Activated naive CD8-positive, alpha-beta T cell treated with anti-CD3 and anti-CD28 coated beads, Interleukin-2, amount 10 ng/mL, durations not matched to agents 7 days and 5 days (primary cell): ENCODE measurements around the gene POLD4. TPM values are rescaled to one million over a fixed set of nuclear protein-coding genes. Genes with fewer than 3 reads are reported as not detected.

ENCODE experiments used
- ATAC-seq: fragments of 150-1000 bp; cut with Tn5 transposase; one replicate; pipeline ENCODE4 v1.10.0; 2021; ENCODE audit warnings: low read depth, moderate library complexity
- POLR2A ChIA-PET: fragments of 350-600 bp; sonication (Branson Sonifier 250); formaldehyde crosslinking; loops from one replicate; lab custom pipeline; 2021; ENCODE audit warnings: antibody characterized with exemption; lab: Charles Lee
- DNase-seq: peaks from one replicate; pipeline ENCODE4 v3.0.0; 2021
- H3K27ac Mint-ChIP-seq: one replicate; pipeline ENCODE4 v1.8.0; 2022; ENCODE audit warnings: mild to moderate bottlenecking, mixed read lengths
- H3K27me3 Mint-ChIP-seq: one replicate; pipeline ENCODE4 v1.8.0; 2022; ENCODE audit warnings: mild to moderate bottlenecking, moderate library complexity, mixed read lengths
- H3K36me3 Mint-ChIP-seq: one replicate; pipeline ENCODE4 v1.8.0; 2021; ENCODE audit warnings: mild to moderate bottlenecking, mixed read lengths
- H3K4me1 Mint-ChIP-seq: one replicate; pipeline ENCODE4 v1.8.0; 2021; ENCODE audit warnings: mixed read lengths
- H3K4me3 Mint-ChIP-seq: one replicate; pipeline ENCODE4 v1.8.0; 2022; ENCODE audit warnings: mild to moderate bottlenecking, moderate library complexity, mixed read lengths
- H3K9me3 Mint-ChIP-seq: one replicate; pipeline ENCODE4 v1.8.0; 2021; ENCODE audit warnings: mixed read lengths
- total RNA-seq, 2 experiments: library from RNA; stranded (reverse); gene quantifications; one replicate each; pipeline ENCODE4 v1.2.3, GENCODE V29; 2021

Gene POLD4
- total RNA-seq, 2 experiments from 2014 or later = 73.2 to 78.2 TPM

- POLR2A ChIA-PET = interaction anchor here (0.6 to 4.7 kb wide), 11 partner anchors 9 to 171 kb away, joined by 3 to 28 read pairs (median 6); partner anchors contain the start of genes POLD4, PPP1CA and RAD9A
- Mint-ChIP-seq H3K4me3 (no peak overlapping the region), H3K9me3 (no peaks in the 10 kb centered on the region), H3K27ac (no peak overlapping the region), H3K36me3 (no peaks in the 10 kb centered on the region), H3K27me3 (peaks cover 13% of the 10 kb centered on the region), H3K4me1 (peaks cover 7% of the 10 kb centered on the region)
- ATAC-seq (peak; percentile 89), DNase-seq (peak; percentile 84)
These were observed 29.2 kb upstream of the POLD4 start for GRCh38 chr11:67382276-67383136.

GRCh38 chr11:67381244-67381972 lies 28.1 kb upstream of the POLD4 start:
- Mint-ChIP-seq H3K36me3 (no peaks in the 10 kb centered on the region), H3K27me3 (peaks cover 22% of the 10 kb centered on the region), H3K27ac (peak overlapping the region; percentile 8), H3K4me3 (no peak overlapping the region), H3K9me3 (no peaks in the 10 kb centered on the region), H3K4me1 (peaks cover 7% of the 10 kb centered on the region)
- no peak for ATAC-seq
- POLR2A ChIA-PET = interaction anchor here (0.7 to 4.7 kb wide), 10 partner anchors 10 to 229 kb away, joined by 4 to 28 read pairs (median 6); partner anchors contain the start of genes POLD4 and RAD9A
- DNase-seq = no peak

- Mint-ChIP-seq H3K4me3 (no peak overlapping the region), H3K9me3 (no peaks in the 10 kb centered on the region), H3K36me3 (no peaks in the 10 kb centered on the region), H3K27me3 (peaks cover 27% of the 10 kb centered on the region), H3K4me1 (peaks cover 15% of the 10 kb centered on the region), H3K27ac (no peak overlapping the region)
- ATAC-seq (no peak), DNase-seq (no peak)
- POLR2A ChIA-PET = interaction anchor here (0.8 to 4.7 kb wide), 2 partner anchors 26 to 29 kb away, joined by 3 to 28 read pairs; partner anchors contain the start of gene POLD4
These were observed 26.0 kb upstream of the POLD4 start for GRCh38 chr11:67379061-67380058.

GRCh38 chr11:67378544-67378943 lies 25.2 kb upstream of the POLD4 start:
- ATAC-seq (no peak), DNase-seq (no peak)
- peaks cover 33% of the 10 kb centered on the region for H3K27me3 Mint-ChIP-seq
- POLR2A ChIA-PET = interaction anchor here (4.7 kb wide), 1 partner anchor 25 kb away, joined by 28 read pairs; the partner anchor contains the start of gene POLD4
- no peaks in the 10 kb centered on the region for H3K9me3 Mint-ChIP-seq
- no peaks in the 10 kb centered on the region for H3K36me3 Mint-ChIP-seq
- H3K4me3 Mint-ChIP-seq = no peak overlapping the region
- peaks cover 21% of the 10 kb centered on the region for H3K4me1 Mint-ChIP-seq
- H3K27ac Mint-ChIP-seq = peak overlapping the region; percentile 46

- DNase-seq (no peak), ATAC-seq (no peak)
- H3K27me3 Mint-ChIP-seq = peaks cover 33% of the 10 kb centered on the region
- H3K36me3 Mint-ChIP-seq = no peaks in the 10 kb centered on the region
- POLR2A ChIA-PET = interaction anchor here (1.7 to 2.6 kb wide), 2 partner anchors 9 to 24 kb away, joined by 6 to 13 read pairs; partner anchors contain the start of gene POLD4
- H3K27ac Mint-ChIP-seq = no peak overlapping the region
- no peak overlapping the region for H3K4me3 Mint-ChIP-seq
- H3K4me1 Mint-ChIP-seq = peaks cover 20% of the 10 kb centered on the region
- no peaks in the 10 kb centered on the region for H3K9me3 Mint-ChIP-seq
These were observed 23.8 kb upstream of the POLD4 start for GRCh38 chr11:67376873-67377808.

- H3K9me3 Mint-ChIP-seq = no peaks in the 10 kb centered on the region
- H3K4me1 Mint-ChIP-seq = peaks cover 26% of the 10 kb centered on the region
- no peaks in the 10 kb centered on the region for H3K36me3 Mint-ChIP-seq
- no peak for DNase-seq
- ATAC-seq = no peak
- H3K27me3 Mint-ChIP-seq = peaks cover 40% of the 10 kb centered on the region
- POLR2A ChIA-PET = interaction anchor here (1.3 to 2.6 kb wide), 3 partner anchors 10 to 23 kb away, joined by 3 to 13 read pairs (median 6); partner anchors contain the start of genes POLD4 and RAD9A
- H3K27ac Mint-ChIP-seq = no peak overlapping the region
- H3K4me3 Mint-ChIP-seq = no peak overlapping the region
These were observed 22.9 kb upstream of the POLD4 start for GRCh38 chr11:67376063-67376820.

GRCh38 chr11:67375320-67376055 lies 22.1 kb upstream of the POLD4 start:
- H3K27ac Mint-ChIP-seq = no peak overlapping the region
- ATAC-seq (no peak), DNase-seq (no peak)
- peaks cover 48% of the 10 kb centered on the region for H3K27me3 Mint-ChIP-seq
- no peaks in the 10 kb centered on the region for H3K9me3 Mint-ChIP-seq
- peaks cover 27% of the 10 kb centered on the region for H3K4me1 Mint-ChIP-seq
- POLR2A ChIA-PET = interaction anchor here (1.2 to 2.6 kb wide), 4 partner anchors 10 to 23 kb away, joined by 3 to 13 read pairs (median 5); partner anchors contain the start of genes POLD4 and RAD9A
- no peaks in the 10 kb centered on the region for H3K36me3 Mint-ChIP-seq
- H3K4me3 Mint-ChIP-seq = no peak overlapping the region

- Mint-ChIP-seq H3K27me3 (peaks cover 53% of the 10 kb centered on the region), H3K9me3 (no peaks in the 10 kb centered on the region), H3K4me1 (peaks cover 30% of the 10 kb centered on the region), H3K27ac (no peak overlapping the region), H3K4me3 (peak overlapping the region; percentile 85), H3K36me3 (no peaks in the 10 kb centered on the region)
- no peak for DNase-seq
- ATAC-seq = no peak
- POLR2A ChIA-PET = interaction anchor here (0.6 to 5.6 kb wide), 5 partner anchors 12 to 1453 kb away, joined by 4 to 42 read pairs (median 4); partner anchors contain the start of genes POLD4 and RAD9A
These were observed 21.4 kb upstream of the POLD4 start for GRCh38 chr11:67374571-67375281.

- Mint-ChIP-seq H3K27ac (peak overlapping the region; percentile 79), H3K9me3 (no peaks in the 10 kb centered on the region), H3K36me3 (no peaks in the 10 kb centered on the region), H3K4me1 (peaks cover 35% of the 10 kb centered on the region), H3K27me3 (peaks cover 58% of the 10 kb centered on the region), H3K4me3 (peak overlapping the region; percentile 86)
- POLR2A ChIA-PET = interaction anchor here (0.6 to 5.6 kb wide), 9 partner anchors 17 to 1452 kb away, joined by 3 to 42 read pairs (median 4); partner anchors contain the start of genes POLD4 and RAD9A
- no peak for DNase-seq
- peak; percentile 45 for ATAC-seq
These were observed 20.6 kb upstream of the POLD4 start for GRCh38 chr11:67373648-67374570.
